Gastrocnemius medialis (tissue), 4 donors: ENCODE results near the gene LDLRAD4.

Experiments used
- POLR2A ChIP-seq, 2 donors: fragments of 450-650 bp; IDR thresholded peaks; one replicate each; pipeline ENCODE4 v1.6.1; 2017; ENCODE audit warnings: antibody characterized with exemption in 2 of 2, mild to moderate bottlenecking in 2 of 2, moderate library complexity in 2 of 2
- TF ChIP-seq, protein P1 (sequence below), 5 experiments: fragments of 450-650 bp in 3 of 5; fragments of 200-600 bp in 2 of 5; sonication (generic) in 2 of 5; IDR thresholded peaks in 4 of 5; conservative IDR thresholded peaks in 1 of 5; 1 replicate in 4 of 5; 2 replicates in 1 of 5; pipeline ENCODE4 v1.5.1; 2016 to 2019; ENCODE audit warnings: antibody characterized with exemption in 5 of 5, mild to moderate bottlenecking in 3 of 5, moderate library complexity in 3 of 5

DNA sequence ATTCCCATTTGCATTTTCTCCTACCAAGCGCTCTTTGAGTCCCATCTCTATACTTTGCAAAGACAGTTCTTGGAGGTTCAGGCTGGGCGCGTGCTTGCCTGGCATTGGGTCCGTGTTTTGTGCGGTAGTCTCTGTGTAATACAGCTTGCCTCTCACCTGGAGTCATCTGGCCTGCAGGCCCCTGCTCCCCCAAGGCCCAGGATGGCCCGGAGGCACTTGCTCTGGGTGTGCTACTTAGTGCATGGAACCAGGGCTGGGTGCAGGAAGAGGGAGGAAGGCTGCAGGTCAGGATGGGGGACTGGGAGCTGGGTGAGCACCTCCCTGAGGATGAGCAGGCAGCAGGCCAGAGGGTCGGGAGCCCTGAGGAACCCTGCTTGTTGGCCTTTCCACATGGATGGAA, 220.9 kb downstream of the LDLRAD4 start:
- TF ChIP-seq, protein P1, sequence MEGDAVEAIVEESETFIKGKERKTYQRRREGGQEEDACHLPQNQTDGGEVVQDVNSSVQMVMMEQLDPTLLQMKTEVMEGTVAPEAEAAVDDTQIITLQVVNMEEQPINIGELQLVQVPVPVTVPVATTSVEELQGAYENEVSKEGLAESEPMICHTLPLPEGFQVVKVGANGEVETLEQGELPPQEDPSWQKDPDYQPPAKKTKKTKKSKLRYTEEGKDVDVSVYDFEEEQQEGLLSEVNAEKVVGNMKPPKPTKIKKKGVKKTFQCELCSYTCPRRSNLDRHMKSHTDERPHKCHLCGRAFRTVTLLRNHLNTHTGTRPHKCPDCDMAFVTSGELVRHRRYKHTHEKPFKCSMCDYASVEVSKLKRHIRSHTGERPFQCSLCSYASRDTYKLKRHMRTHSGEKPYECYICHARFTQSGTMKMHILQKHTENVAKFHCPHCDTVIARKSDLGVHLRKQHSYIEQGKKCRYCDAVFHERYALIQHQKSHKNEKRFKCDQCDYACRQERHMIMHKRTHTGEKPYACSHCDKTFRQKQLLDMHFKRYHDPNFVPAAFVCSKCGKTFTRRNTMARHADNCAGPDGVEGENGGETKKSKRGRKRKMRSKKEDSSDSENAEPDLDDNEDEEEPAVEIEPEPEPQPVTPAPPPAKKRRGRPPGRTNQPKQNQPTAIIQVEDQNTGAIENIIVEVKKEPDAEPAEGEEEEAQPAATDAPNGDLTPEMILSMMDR (IDR thresholded peaks at IDR 0.05 in 4 of 5, conservative IDR thresholded peaks at IDR 0.05 in 1 of 5): no peak
- TF ChIP-seq POLR2A (IDR thresholded peaks at IDR 0.05): no peak
